HEK293 (cell line): Measurements from ENCODE around the gene VRK2.

Experiments used
- CTCF ChIA-PET: fragments of 350-600 bp; formaldehyde crosslinking; extraction: SDS; loops from one replicate; lab custom pipeline; 2021; ENCODE audit warnings: antibody characterized with exemption; lab: Yijun Ruan, JAX
- POLR2A ChIA-PET: fragments of 300-600 bp; formaldehyde crosslinking; extraction: SDS; loops from one replicate; lab custom pipeline; 2020; ENCODE audit warnings: antibody characterized with exemption, inconsistent platforms; lab: Yijun Ruan, JAX
- H3K27ac ChIP-seq: fragments of 200-500 bp; sonication (Bioruptor generic); 2 replicates; pipeline ENCODE4 v1.5.1; 2014; ENCODE audit warnings: low read depth, low read length, control low read depth, inconsistent platforms; ENCODE audit errors: extremely low read depth
- H3K36me3 ChIP-seq, 2 experiments: fragments of 200-500 bp in 1 of 2; sonication (Bioruptor generic) in 1 of 2; 1 replicate in 1 of 2; 2 replicates in 1 of 2; pipeline ENCODE4 v1.5.1; 2014 to 2017; ENCODE audit warnings: inconsistent platforms in 2 of 2, low read length in 2 of 2; ENCODE audit not compliant: control insufficient read depth in 2 of 2, insufficient read depth in 1 of 2
- H3K4me1 ChIP-seq: fragments of 200-500 bp; sonication (Bioruptor generic); 2 replicates; pipeline ENCODE4 v1.5.1; 2014; ENCODE audit warnings: mild to moderate bottlenecking, low read length, inconsistent platforms; ENCODE audit not compliant: control insufficient read depth, insufficient read depth
- H3K4me3 ChIP-seq: 2 replicates; pipeline ENCODE4 v1.5.1; 2011; ENCODE audit warnings: low read depth, mild to moderate bottlenecking, control low read depth, low read length, moderate library complexity
- H3K9me3 ChIP-seq: fragments of 200-500 bp; sonication (Bioruptor generic); 2 replicates; pipeline ENCODE4 v1.5.1; 2014; ENCODE audit warnings: low read depth, low read length, inconsistent platforms; ENCODE audit not compliant: control insufficient read depth, insufficient read depth
- MYNN ChIP-seq: fragments of 450-650 bp; formaldehyde crosslinking; IDR thresholded peaks from 2 replicates; pipeline ENCODE4 v1.5.1; 2016; ENCODE audit warnings: missing biosample characterization, missing genetic modification characterization, borderline replicate concordance
- OVOL3 ChIP-seq: fragments of 450-650 bp; formaldehyde crosslinking; IDR thresholded peaks from 2 replicates; pipeline ENCODE4 v1.5.1; 2016; ENCODE audit warnings: missing biosample characterization, missing genetic modification characterization
- ZFP37 ChIP-seq: fragments of 450-650 bp; formaldehyde crosslinking; IDR thresholded peaks from 2 replicates; pipeline ENCODE4 v1.5.1; 2016; ENCODE audit warnings: missing biosample characterization, missing genetic modification characterization
- ZNF16 ChIP-seq: fragments of 450-650 bp; formaldehyde crosslinking; IDR thresholded peaks from 2 replicates; pipeline ENCODE4 v1.5.1; 2016; ENCODE audit warnings: low read depth, missing biosample characterization, missing genetic modification characterization
- ZNF394 ChIP-seq: fragments of 450-650 bp; formaldehyde crosslinking; IDR thresholded peaks from 2 replicates; pipeline ENCODE4 v1.5.1; 2016; ENCODE audit warnings: missing biosample characterization, missing genetic modification characterization, mild to moderate bottlenecking, moderate library complexity, borderline replicate concordance
- ZNF423 ChIP-seq: fragments of 450-650 bp; formaldehyde crosslinking; IDR thresholded peaks from 2 replicates; pipeline ENCODE4 v1.5.1; 2016; ENCODE audit warnings: missing biosample characterization, missing genetic modification characterization
- ZNF48 ChIP-seq: fragments of 450-650 bp; formaldehyde crosslinking; IDR thresholded peaks from 2 replicates; pipeline ENCODE4 v1.5.1; 2016; ENCODE audit warnings: missing biosample characterization, missing genetic modification characterization
- ZNF560 ChIP-seq: fragments of 450-650 bp; formaldehyde crosslinking; IDR thresholded peaks from 2 replicates; pipeline ENCODE4 v1.5.1; 2017; ENCODE audit warnings: missing biosample characterization, missing genetic modification characterization, borderline replicate concordance
- ZNF571 ChIP-seq: fragments of 450-650 bp; formaldehyde crosslinking; IDR thresholded peaks from 2 replicates; pipeline ENCODE4 v1.5.0; 2017; ENCODE audit warnings: missing biosample characterization, missing genetic modification characterization
- ZNF585B ChIP-seq: fragments of 450-650 bp; formaldehyde crosslinking; IDR thresholded peaks from 2 replicates; pipeline ENCODE4 v1.5.1; 2016; ENCODE audit warnings: missing biosample characterization, missing genetic modification characterization
- ZNF76 ChIP-seq: fragments of 450-650 bp; formaldehyde crosslinking; IDR thresholded peaks from 2 replicates; pipeline ENCODE4; 2016; ENCODE audit warnings: low read depth, missing biosample characterization, missing genetic modification characterization, borderline replicate concordance
- ZXDB ChIP-seq: fragments of 450-650 bp; formaldehyde crosslinking; IDR thresholded peaks from 2 replicates; pipeline ENCODE4 v1.5.1; 2016; ENCODE audit warnings: missing biosample characterization, missing genetic modification characterization
- TF ChIP-seq, protein P1 (sequence below): fragments of 450-650 bp; formaldehyde crosslinking; IDR thresholded peaks from 2 replicates; pipeline ENCODE4 v1.5.1; 2016; ENCODE audit warnings: missing biosample characterization, missing genetic modification characterization, borderline replicate concordance
- TF ChIP-seq, protein P2 (sequence below): fragments of 450-650 bp; formaldehyde crosslinking; IDR thresholded peaks from 2 replicates; pipeline ENCODE4 v1.5.1; 2016; ENCODE audit warnings: missing biosample characterization, missing genetic modification characterization
- TF ChIP-seq, protein P3 (sequence below): fragments of 450-650 bp; formaldehyde crosslinking; IDR thresholded peaks from 2 replicates; pipeline ENCODE4 v1.5.1; 2016; ENCODE audit warnings: missing biosample characterization, missing genetic modification characterization
- TF ChIP-seq, protein P4 (sequence below): fragments of 450-650 bp; formaldehyde crosslinking; IDR thresholded peaks from 2 replicates; pipeline ENCODE4 v1.5.1; 2016; ENCODE audit warnings: missing biosample characterization, missing genetic modification characterization
- TF ChIP-seq, protein P5 (sequence below): fragments of 450-650 bp; formaldehyde crosslinking; IDR thresholded peaks from 2 replicates; pipeline ENCODE4 v1.5.0; 2017; ENCODE audit warnings: missing biosample characterization, missing genetic modification characterization, borderline replicate concordance

VRK2 gene

DNA sequence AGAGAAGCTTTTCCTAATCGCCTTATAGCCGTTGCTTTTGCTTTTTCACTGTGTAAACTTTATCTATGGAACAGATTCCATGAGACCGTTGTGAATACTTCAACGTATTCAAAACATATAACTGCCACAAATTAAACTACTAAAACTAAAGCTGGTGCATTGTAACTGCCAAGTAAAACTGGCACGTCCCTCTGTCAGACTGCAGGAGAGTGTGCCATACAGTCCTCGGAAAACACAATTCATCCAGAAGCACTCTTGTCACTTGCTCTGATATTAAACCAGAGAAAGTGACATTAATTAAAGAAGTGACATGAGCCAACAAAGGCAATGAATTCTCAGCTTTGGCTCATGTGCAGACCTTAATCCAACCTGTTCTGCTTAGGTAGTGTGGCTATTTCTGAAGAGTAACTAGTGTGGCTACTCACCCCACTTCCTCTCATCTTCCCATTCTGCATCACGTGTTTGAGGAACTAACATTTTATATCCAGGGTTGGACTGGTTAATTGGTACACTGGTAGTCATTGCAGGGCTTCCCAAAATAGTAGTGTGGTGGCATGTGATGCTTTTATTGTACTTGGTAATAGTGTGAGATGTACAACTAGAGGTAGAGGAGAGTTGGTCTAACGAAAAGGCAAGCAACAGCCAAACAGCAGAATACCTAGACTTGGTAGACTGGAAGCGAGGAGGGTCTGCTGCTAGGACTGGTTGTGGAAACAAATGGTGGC lies 9.7 kb downstream of the VRK2 start:
- Histone ChIP-seq H3K4me1 (no peaks in the 10 kb centered on the region), H3K4me3 (no peak overlapping the region), H3K9me3 (no peaks in the 10 kb centered on the region), H3K27ac (no peak overlapping the region), H3K36me3 (peaks cover 0 to 12% of the 10 kb centered on the region in 2 experiments; a peak in 1 of 3 replicates)
- ChIA-PET POLR2A (interaction anchor here (0.6 kb wide), 1 partner anchor 1187 kb away, joined by 8 read pairs; no protein-coding TSS in a partner anchor), CTCF (no interaction called here)
- no peak for TF ChIP-seq ZNF394 (tag by site-specific recombination)
- TF ChIP-seq ZNF16 (tag by site-specific recombination): no peak
- no peak for TF ChIP-seq ZXDB (tag by site-specific recombination)

DNA sequence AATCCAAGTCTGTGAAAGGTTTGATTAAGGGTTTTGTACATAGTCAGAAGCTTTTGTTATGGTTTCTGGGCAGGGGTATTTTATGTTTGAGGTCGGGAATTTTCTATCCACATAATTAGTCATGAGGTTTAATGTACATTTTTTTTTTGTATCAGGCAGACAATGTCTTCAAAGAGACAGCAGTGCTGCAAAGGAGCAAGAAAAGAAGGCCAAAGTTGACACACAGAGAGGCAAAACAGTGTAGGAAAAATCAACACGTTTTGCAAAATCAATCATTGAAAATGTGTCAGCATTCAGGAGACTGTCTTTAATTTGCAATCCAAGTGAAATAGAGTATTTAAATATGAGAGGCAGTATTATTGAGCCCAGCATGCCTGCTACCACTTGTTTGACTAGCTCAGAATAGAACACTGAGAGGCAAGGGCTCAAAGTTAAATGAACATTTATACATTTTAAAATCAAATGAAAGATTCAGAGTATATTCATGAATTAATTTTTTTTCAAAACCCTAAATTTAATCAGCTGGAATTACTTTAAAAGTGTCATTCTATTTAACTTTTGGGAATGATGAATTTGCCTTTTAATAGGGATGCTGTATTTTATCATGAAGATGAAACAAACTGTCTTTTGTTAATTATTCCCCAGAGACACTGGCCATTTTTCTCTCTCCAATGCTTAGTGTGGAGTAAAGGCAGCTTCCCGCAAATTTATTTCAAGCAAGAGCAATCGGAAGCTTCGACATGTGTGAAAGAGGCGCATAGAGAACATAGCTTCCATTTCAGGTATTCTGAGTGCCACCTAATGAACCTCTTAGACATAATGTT lies 11.3 kb downstream of the VRK2 start:
- no peak overlapping the region for H3K27ac ChIP-seq
- no peaks in the 10 kb centered on the region for H3K9me3 ChIP-seq
- no peaks in the 10 kb centered on the region for H3K4me1 ChIP-seq
- H3K36me3 ChIP-seq: peaks cover 0 to 10% of the 10 kb centered on the region in 2 experiments; a peak in 1 of 3 replicates
- H3K4me3 ChIP-seq: no peak overlapping the region
- ChIA-PET POLR2A (interaction anchor here (1.3 kb wide), 1 partner anchor 12 kb away, joined by 3 read pairs; the partner anchor contains the start of gene VRK2), CTCF (interaction anchor here (0.6 to 0.7 kb wide), 3 partner anchors 12 to 47 kb away, joined by 3 to 4 read pairs (median 3); no protein-coding TSS in a partner anchor)
- TF ChIP-seq ZNF560 (tag by site-specific recombination) (no peak), ZNF48 (tag by site-specific recombination) (no peak), MYNN (no peak), ZFP37 (no peak), ZNF571 (tag by site-specific recombination) (no peak), OVOL3 (tag by site-specific recombination) (no peak), ZNF585B (tag by site-specific recombination) (no peak), ZNF76 (tag by site-specific recombination) (no peak), ZNF423 (tag by site-specific recombination) (no peak)
- TF ChIP-seq, protein P1, sequence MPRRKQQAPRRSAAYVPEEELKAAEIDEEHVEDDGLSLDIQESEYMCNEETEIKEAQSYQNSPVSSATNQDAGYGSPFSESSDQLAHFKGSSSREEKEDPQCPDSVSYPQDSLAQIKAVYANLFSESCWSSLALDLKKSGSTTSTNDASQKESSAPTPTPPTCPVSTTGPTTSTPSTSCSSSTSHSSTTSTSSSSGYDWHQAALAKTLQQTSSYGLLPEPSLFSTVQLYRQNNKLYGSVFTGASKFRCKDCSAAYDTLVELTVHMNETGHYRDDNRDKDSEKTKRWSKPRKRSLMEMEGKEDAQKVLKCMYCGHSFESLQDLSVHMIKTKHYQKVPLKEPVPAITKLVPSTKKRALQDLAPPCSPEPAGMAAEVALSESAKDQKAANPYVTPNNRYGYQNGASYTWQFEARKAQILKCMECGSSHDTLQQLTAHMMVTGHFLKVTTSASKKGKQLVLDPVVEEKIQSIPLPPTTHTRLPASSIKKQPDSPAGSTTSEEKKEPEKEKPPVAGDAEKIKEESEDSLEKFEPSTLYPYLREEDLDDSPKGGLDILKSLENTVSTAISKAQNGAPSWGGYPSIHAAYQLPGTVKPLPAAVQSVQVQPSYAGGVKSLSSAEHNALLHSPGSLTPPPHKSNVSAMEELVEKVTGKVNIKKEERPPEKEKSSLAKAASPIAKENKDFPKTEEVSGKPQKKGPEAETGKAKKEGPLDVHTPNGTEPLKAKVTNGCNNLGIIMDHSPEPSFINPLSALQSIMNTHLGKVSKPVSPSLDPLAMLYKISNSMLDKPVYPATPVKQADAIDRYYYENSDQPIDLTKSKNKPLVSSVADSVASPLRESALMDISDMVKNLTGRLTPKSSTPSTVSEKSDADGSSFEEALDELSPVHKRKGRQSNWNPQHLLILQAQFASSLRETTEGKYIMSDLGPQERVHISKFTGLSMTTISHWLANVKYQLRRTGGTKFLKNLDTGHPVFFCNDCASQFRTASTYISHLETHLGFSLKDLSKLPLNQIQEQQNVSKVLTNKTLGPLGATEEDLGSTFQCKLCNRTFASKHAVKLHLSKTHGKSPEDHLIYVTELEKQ (tag by site-specific recombination): no peak
- TF ChIP-seq, protein P2, sequence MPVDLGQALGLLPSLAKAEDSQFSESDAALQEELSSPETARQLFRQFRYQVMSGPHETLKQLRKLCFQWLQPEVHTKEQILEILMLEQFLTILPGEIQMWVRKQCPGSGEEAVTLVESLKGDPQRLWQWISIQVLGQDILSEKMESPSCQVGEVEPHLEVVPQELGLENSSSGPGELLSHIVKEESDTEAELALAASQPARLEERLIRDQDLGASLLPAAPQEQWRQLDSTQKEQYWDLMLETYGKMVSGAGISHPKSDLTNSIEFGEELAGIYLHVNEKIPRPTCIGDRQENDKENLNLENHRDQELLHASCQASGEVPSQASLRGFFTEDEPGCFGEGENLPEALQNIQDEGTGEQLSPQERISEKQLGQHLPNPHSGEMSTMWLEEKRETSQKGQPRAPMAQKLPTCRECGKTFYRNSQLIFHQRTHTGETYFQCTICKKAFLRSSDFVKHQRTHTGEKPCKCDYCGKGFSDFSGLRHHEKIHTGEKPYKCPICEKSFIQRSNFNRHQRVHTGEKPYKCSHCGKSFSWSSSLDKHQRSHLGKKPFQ (tag by site-specific recombination): no peak
- TF ChIP-seq, protein P3, sequence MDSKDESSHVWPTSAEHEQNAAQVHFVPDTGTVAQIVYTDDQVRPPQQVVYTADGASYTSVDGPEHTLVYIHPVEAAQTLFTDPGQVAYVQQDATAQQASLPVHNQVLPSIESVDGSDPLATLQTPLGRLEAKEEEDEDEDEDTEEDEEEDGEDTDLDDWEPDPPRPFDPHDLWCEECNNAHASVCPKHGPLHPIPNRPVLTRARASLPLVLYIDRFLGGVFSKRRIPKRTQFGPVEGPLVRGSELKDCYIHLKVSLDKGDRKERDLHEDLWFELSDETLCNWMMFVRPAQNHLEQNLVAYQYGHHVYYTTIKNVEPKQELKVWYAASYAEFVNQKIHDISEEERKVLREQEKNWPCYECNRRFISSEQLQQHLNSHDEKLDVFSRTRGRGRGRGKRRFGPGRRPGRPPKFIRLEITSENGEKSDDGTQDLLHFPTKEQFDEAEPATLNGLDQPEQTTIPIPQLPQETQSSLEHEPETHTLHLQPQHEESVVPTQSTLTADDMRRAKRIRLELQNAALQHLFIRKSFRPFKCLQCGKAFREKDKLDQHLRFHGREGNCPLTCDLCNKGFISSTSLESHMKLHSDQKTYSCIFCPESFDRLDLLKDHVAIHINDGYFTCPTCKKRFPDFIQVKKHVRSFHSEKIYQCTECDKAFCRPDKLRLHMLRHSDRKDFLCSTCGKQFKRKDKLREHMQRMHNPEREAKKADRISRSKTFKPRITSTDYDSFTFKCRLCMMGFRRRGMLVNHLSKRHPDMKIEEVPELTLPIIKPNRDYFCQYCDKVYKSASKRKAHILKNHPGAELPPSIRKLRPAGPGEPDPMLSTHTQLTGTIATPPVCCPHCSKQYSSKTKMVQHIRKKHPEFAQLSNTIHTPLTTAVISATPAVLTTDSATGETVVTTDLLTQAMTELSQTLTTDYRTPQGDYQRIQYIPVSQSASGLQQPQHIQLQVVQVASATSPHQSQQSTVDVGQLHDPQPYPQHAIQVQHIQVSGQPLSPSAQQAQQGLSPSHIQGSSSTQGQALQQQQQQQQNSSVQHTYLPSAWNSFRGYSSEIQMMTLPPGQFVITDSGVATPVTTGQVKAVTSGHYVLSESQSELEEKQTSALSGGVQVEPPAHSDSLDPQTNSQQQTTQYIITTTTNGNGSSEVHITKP (tag by site-specific recombination): no peak
- TF ChIP-seq, protein P4, sequence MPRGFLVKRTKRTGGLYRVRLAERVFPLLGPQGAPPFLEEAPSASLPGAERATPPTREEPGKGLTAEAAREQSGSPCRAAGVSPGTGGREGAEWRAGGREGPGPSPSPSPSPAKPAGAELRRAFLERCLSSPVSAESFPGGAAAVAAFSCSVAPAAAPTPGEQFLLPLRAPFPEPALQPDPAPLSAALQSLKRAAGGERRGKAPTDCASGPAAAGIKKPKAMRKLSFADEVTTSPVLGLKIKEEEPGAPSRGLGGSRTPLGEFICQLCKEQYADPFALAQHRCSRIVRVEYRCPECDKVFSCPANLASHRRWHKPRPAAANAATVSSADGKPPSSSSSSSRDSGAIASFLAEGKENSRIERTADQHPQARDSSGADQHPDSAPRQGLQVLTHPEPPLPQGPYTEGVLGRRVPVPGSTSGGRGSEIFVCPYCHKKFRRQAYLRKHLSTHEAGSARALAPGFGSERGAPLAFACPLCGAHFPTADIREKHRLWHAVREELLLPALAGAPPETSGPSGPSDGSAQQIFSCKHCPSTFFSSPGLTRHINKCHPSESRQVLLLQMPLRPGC (tag by site-specific recombination): no peak
- TF ChIP-seq, protein P5, sequence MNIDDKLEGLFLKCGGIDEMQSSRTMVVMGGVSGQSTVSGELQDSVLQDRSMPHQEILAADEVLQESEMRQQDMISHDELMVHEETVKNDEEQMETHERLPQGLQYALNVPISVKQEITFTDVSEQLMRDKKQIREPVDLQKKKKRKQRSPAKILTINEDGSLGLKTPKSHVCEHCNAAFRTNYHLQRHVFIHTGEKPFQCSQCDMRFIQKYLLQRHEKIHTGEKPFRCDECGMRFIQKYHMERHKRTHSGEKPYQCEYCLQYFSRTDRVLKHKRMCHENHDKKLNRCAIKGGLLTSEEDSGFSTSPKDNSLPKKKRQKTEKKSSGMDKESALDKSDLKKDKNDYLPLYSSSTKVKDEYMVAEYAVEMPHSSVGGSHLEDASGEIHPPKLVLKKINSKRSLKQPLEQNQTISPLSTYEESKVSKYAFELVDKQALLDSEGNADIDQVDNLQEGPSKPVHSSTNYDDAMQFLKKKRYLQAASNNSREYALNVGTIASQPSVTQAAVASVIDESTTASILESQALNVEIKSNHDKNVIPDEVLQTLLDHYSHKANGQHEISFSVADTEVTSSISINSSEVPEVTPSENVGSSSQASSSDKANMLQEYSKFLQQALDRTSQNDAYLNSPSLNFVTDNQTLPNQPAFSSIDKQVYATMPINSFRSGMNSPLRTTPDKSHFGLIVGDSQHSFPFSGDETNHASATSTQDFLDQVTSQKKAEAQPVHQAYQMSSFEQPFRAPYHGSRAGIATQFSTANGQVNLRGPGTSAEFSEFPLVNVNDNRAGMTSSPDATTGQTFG (tag by site-specific recombination): no peak
